ENCODE data around the gene KIF5C. TPM values are rescaled to one million over a fixed set of nuclear protein-coding genes. Genes with fewer than 3 reads are reported as not detected.

KIF5C gene
- total RNA-seq, 1 experiment from 2014 or later = 1.6 TPM

DNA sequence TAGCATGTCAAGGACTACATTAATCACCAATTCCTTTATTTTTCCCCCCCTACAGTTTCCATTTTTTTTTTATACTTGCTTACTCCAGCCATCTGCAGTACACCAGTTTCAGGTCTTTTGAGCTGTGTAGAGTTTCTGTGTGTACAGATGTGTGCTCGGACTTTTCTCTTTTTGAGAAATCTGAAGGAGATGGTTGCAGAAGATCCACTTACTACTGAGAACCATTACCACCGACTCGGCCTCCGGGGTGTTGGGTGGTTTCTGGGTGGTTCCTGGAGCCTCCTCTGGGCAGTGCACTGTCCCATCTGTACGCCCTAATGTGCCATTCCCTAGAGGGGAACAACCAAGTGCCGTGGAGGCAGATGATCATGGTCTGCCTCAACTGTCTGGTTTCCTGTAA lies 148.1 kb downstream of the KIF5C start:
- H3K36me3 ChIP-seq (ENCODE audit: control insufficient read depth, insufficient read depth, low read length) = no peaks in the 10 kb centered on the region
- H3K4me3 ChIP-seq (ENCODE audit: low read depth in 2 of 2, low read length in 2 of 2) = no peak overlapping the region
- no peak for TF ChIP-seq TCF7L2 (IDR thresholded peaks at IDR 0.05; ENCODE audit: low read depth, low read length)
- TF ChIP-seq, protein P1, sequence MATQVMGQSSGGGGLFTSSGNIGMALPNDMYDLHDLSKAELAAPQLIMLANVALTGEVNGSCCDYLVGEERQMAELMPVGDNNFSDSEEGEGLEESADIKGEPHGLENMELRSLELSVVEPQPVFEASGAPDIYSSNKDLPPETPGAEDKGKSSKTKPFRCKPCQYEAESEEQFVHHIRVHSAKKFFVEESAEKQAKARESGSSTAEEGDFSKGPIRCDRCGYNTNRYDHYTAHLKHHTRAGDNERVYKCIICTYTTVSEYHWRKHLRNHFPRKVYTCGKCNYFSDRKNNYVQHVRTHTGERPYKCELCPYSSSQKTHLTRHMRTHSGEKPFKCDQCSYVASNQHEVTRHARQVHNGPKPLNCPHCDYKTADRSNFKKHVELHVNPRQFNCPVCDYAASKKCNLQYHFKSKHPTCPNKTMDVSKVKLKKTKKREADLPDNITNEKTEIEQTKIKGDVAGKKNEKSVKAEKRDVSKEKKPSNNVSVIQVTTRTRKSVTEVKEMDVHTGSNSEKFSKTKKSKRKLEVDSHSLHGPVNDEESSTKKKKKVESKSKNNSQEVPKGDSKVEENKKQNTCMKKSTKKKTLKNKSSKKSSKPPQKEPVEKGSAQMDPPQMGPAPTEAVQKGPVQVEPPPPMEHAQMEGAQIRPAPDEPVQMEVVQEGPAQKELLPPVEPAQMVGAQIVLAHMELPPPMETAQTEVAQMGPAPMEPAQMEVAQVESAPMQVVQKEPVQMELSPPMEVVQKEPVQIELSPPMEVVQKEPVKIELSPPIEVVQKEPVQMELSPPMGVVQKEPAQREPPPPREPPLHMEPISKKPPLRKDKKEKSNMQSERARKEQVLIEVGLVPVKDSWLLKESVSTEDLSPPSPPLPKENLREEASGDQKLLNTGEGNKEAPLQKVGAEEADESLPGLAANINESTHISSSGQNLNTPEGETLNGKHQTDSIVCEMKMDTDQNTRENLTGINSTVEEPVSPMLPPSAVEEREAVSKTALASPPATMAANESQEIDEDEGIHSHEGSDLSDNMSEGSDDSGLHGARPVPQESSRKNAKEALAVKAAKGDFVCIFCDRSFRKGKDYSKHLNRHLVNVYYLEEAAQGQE (IDR thresholded peaks at IDR 0.05; ENCODE audit: insufficient read depth in 1 of 2, low read depth in 2 of 2, low read length in 1 of 2) = no peak
- no peak for TF ChIP-seq SIN3A (IDR thresholded peaks at IDR 0.05; ENCODE audit: borderline replicate concordance, insufficient read depth, low read depth, low read length)
- TF ChIP-seq POLR2AphosphoS5 (IDR thresholded peaks at IDR 0.05; ENCODE audit: low read depth, low read length) = no peak
- TF ChIP-seq, protein P2, sequence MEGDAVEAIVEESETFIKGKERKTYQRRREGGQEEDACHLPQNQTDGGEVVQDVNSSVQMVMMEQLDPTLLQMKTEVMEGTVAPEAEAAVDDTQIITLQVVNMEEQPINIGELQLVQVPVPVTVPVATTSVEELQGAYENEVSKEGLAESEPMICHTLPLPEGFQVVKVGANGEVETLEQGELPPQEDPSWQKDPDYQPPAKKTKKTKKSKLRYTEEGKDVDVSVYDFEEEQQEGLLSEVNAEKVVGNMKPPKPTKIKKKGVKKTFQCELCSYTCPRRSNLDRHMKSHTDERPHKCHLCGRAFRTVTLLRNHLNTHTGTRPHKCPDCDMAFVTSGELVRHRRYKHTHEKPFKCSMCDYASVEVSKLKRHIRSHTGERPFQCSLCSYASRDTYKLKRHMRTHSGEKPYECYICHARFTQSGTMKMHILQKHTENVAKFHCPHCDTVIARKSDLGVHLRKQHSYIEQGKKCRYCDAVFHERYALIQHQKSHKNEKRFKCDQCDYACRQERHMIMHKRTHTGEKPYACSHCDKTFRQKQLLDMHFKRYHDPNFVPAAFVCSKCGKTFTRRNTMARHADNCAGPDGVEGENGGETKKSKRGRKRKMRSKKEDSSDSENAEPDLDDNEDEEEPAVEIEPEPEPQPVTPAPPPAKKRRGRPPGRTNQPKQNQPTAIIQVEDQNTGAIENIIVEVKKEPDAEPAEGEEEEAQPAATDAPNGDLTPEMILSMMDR (IDR thresholded peaks at IDR 0.05) = no peak
- ChIA-PET CTCF (no interaction called here), POLR2A (no interaction called here)
- DNase-seq (ENCODE audit: low read depth, low spot score) (no peak), ATAC-seq (no peak)
- H3K27ac ChIP-seq (ENCODE audit: low read length) = no peak overlapping the region
- no TSS peak for BruUV-seq (replicated peaks)
- in situ Hi-C loops (cut with HindIII; ENCODE audit: low pct_unique_long_range_greater_than_20kb, low sequenced_read_pairs) (no loop called here), intact Hi-C loops (cut with micrococcal nuclease; ENCODE audit: unreplicated experiment) (loop anchor here (10.0 kb wide), 1 partner anchor 282 kb away; no protein-coding TSS in a partner anchor)
- H3K9me3 ChIP-seq (ENCODE audit: control insufficient read depth, insufficient read depth, low read depth, low read length) = no peaks in the 10 kb centered on the region
- H3K4me1 ChIP-seq (ENCODE audit: control insufficient read depth, insufficient read depth, low read length) = no peaks in the 10 kb centered on the region
- peaks cover 19% of the 10 kb centered on the region for H3K27me3 ChIP-seq (ENCODE audit: control insufficient read depth, insufficient read depth, low read length)

DNA sequence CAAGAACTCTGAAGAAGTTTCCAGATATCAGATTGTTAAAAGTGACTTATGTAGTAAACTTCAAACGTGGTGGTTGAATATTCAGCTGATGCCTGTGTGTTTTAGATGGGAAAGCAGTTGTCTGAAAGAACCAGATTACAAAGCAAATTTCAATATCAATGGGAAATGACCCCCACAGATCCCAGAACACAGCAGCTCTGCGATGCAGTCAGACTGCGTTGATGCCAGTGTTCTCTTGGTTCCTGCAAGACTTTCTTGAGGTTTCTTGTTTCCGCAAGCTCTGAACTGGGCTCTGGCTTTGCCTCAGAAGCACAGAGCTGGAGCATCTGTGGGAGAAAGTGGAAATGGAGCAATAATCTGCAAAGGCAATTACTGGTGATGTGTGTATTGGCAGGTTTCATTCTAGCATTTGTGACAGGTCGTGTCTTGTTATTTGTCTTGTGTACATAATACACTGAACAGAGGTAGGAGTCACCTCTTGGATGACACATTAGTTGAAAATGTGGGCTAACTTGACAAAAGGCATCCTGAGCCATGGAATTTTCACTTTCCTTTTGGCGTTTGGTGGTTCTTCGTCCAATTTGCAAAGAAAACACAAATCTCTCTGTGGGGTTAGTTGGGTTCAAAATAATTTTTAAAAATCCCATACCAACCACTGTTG lies 152.7 kb downstream of the KIF5C start:
- Histone ChIP-seq H3K4me1 (ENCODE audit: control insufficient read depth, insufficient read depth, low read length) (no peaks in the 10 kb centered on the region), H3K9me3 (ENCODE audit: control insufficient read depth, insufficient read depth, low read depth, low read length) (no peaks in the 10 kb centered on the region), H3K27ac (ENCODE audit: low read length) (no peak overlapping the region), H3K4me3 (ENCODE audit: low read depth in 2 of 2, low read length in 2 of 2) (no peak overlapping the region), H3K36me3 (ENCODE audit: control insufficient read depth, insufficient read depth, low read length) (no peaks in the 10 kb centered on the region), H3K27me3 (ENCODE audit: control insufficient read depth, insufficient read depth, low read length) (peaks cover 19% of the 10 kb centered on the region)
- ChIA-PET CTCF (interaction anchor here (0.5 kb wide), 1 partner anchor 367 kb away, joined by 4 read pairs; no protein-coding TSS in a partner anchor), POLR2A (no interaction called here)
- BruUV-seq (replicated peaks) = no TSS peak
- no peak for TF ChIP-seq TCF7L2 (IDR thresholded peaks at IDR 0.05; ENCODE audit: low read depth, low read length)
- TF ChIP-seq, protein P1 (IDR thresholded peaks at IDR 0.05; ENCODE audit: insufficient read depth in 1 of 2, low read depth in 2 of 2, low read length in 1 of 2) = no peak
- TF ChIP-seq, protein P2 (IDR thresholded peaks at IDR 0.05) = no peak
- no peak for TF ChIP-seq POLR2AphosphoS5 (IDR thresholded peaks at IDR 0.05; ENCODE audit: low read depth, low read length)
- TF ChIP-seq SIN3A (IDR thresholded peaks at IDR 0.05; ENCODE audit: borderline replicate concordance, insufficient read depth, low read depth, low read length) = no peak
- DNase-seq (ENCODE audit: low read depth, low spot score) (no peak), ATAC-seq (no peak)
- intact Hi-C loops (cut with micrococcal nuclease; ENCODE audit: unreplicated experiment) (loop anchor here (10.0 kb wide), 1 partner anchor 277 kb away; no protein-coding TSS in a partner anchor), in situ Hi-C loops (cut with HindIII; ENCODE audit: low pct_unique_long_range_greater_than_20kb, low sequenced_read_pairs) (no loop called here)

Data from Panc1 (cell line).